GM21825 (cell line): Measurements from ENCODE around the gene CRIM1.

Experiments used
- ATAC-seq: cut with Tn5 transposase; IDR thresholded peaks from one replicate; pipeline ENCODE4 v1.9.1; 2021; ENCODE audit warnings: mild to moderate bottlenecking, moderate library complexity; ENCODE audit not compliant: unreplicated experiment

The CRIM1 gene

GRCh38 chr2:36451512-36451911 lies 95.9 kb downstream of the CRIM1 start:
- ATAC-seq: no peak

- no peak for ATAC-seq
Measured at GRCh38 chr2:36452260-36452659, 96.7 kb downstream of the CRIM1 start.

- no peak for ATAC-seq
Measured at GRCh38 chr2:36453652-36454051, 98.1 kb downstream of the CRIM1 start.

GRCh38 chr2:36455011-36455410 lies 99.4 kb downstream of the CRIM1 start:
- ATAC-seq: no peak

GRCh38 chr2:36455788-36456187 lies 100.2 kb downstream of the CRIM1 start:
- ATAC-seq: no peak

GRCh38 chr2:36456227-36457175 lies 100.9 kb downstream of the CRIM1 start:
- no peak for ATAC-seq

GRCh38 chr2:36458106-36458505 lies 102.5 kb downstream of the CRIM1 start:
- ATAC-seq: no peak

GRCh38 chr2:36459725-36460137 lies 104.2 kb downstream of the CRIM1 start:
- ATAC-seq: no peak

- ATAC-seq: peak; percentile 87
Measured at GRCh38 chr2:36461039-36461681, 105.6 kb downstream of the CRIM1 start.

- ATAC-seq: no peak
Measured at GRCh38 chr2:36462311-36462935, 106.8 kb downstream of the CRIM1 start.

GRCh38 chr2:36463365-36463764 lies 107.8 kb downstream of the CRIM1 start:
- ATAC-seq: no peak

GRCh38 chr2:36464006-36464721 lies 108.6 kb downstream of the CRIM1 start:
- ATAC-seq: no peak

GRCh38 chr2:36466135-36466534 lies 110.6 kb downstream of the CRIM1 start:
- no peak for ATAC-seq

- no peak for ATAC-seq
Measured at GRCh38 chr2:36468463-36469105, 113.0 kb downstream of the CRIM1 start.

- no peak for ATAC-seq
Measured at GRCh38 chr2:36469106-36469477, 113.5 kb downstream of the CRIM1 start.

- ATAC-seq: no peak
Measured at GRCh38 chr2:36469710-36470109, 114.1 kb downstream of the CRIM1 start.

GRCh38 chr2:36473230-36473629 lies 117.7 kb downstream of the CRIM1 start:
- no peak for ATAC-seq

GRCh38 chr2:36476411-36476810 lies 120.8 kb downstream of the CRIM1 start:
- ATAC-seq: no peak

GRCh38 chr2:36477315-36477714 lies 121.7 kb downstream of the CRIM1 start:
- no peak for ATAC-seq

GRCh38 chr2:36477746-36478145 lies 122.2 kb downstream of the CRIM1 start:
- no peak for ATAC-seq

- ATAC-seq: no peak
Measured at GRCh38 chr2:36478332-36478738, 122.8 kb downstream of the CRIM1 start.
